ACHN (cell line): ENCODE data around the gene MAML1.
"Not testable (repeated sequence)": the region's sequence is repeated elsewhere in the genome, so short reads cannot be mapped to it uniquely, and the experiment has no call there.

ENCODE experiments used
- DNase-seq: peaks from one replicate; pipeline ENCODE4 v3.0.0-alpha.2; 2015
- in situ Hi-C: cut with HindIII; loops from 2 replicates; pipeline ENCODE4 v1.10.0; 2017; ENCODE audit warnings: low sequenced_read_pairs, low pct_ligation_motif_present, low pct_unique_long_range_greater_than_20kb

The MAML1 gene, protein sequence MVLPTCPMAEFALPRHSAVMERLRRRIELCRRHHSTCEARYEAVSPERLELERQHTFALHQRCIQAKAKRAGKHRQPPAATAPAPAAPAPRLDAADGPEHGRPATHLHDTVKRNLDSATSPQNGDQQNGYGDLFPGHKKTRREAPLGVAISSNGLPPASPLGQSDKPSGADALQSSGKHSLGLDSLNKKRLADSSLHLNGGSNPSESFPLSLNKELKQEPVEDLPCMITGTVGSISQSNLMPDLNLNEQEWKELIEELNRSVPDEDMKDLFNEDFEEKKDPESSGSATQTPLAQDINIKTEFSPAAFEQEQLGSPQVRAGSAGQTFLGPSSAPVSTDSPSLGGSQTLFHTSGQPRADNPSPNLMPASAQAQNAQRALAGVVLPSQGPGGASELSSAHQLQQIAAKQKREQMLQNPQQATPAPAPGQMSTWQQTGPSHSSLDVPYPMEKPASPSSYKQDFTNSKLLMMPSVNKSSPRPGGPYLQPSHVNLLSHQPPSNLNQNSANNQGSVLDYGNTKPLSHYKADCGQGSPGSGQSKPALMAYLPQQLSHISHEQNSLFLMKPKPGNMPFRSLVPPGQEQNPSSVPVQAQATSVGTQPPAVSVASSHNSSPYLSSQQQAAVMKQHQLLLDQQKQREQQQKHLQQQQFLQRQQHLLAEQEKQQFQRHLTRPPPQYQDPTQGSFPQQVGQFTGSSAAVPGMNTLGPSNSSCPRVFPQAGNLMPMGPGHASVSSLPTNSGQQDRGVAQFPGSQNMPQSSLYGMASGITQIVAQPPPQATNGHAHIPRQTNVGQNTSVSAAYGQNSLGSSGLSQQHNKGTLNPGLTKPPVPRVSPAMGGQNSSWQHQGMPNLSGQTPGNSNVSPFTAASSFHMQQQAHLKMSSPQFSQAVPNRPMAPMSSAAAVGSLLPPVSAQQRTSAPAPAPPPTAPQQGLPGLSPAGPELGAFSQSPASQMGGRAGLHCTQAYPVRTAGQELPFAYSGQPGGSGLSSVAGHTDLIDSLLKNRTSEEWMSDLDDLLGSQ

DNA sequence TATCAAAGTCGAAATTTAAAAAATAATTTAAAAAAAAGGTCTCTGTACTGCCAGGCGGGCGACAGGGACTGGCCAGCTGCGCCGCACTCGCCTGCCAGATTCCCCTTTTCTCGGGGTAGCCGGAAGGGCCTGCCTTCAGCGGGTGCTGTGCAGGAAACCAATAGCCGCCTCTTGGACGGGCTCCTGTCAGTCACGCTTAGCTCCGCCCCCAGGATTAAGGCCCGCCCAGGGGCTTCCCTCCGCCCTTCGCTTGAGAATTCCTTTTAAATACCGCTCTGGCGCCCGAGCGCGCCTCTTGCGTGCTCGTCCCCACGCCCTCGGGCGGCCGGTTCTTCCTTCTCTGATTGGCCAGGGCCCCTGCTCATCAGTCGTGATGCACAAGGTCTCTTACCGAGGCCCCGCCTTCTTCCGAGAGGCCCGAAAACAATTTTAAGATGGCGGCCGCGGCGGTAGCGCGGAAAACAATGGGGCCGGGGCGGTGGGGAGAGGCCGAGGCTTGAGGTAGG lies at the start of gene MAML1:
TSS of gene MAML1 (plus strand) at position 411 of the 506 bp plus-strand sequence. CDS start 291 bp downstream, outside the sequence.
- in situ Hi-C loops, result no loop called here
- DNase-seq, result peak; percentile 99

DNA sequence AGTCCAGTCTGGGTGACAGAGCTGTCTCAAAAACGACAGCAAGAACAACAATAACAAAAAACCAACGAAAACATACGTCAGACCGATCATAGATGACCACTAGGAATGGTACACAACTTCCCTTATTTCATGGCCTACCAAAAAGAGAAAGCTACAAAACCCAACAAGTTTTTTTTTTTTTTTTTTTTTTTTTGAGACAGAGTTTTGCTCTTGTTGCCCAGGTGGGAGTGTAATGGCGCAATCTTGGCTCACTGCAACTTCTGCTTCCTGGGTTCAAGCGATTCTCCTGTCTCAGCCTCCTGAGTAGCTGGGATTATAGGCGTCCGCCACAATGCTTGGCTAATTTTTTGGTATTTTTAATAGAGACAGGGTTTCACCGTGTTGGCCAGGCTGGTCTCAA lies 43.4 kb upstream of the MAML1 start:
- in situ Hi-C loops, DNase-seq: not testable (repeated sequence)

DNA sequence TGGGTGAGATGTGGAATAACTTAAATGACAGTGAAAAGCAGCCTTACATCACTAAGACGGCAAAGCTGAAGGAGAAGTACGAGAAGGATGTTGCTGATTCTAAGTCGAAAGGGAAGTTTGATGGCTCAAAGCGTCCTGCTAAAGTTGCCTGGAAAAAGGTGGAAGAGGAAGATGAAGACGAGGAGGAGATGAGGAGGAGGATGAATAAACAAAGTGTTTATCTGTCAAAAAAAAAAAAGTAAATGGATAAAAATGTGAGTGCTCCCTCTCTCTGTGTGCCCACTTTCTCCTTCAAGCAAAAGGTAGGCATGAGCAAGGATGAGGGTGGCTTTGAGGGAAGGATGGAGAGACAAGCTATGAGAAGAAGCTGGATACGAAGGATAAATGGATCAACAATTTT lies 38.1 kb upstream of the MAML1 start:
- in situ Hi-C loops, result no loop called here
- DNase-seq, result no peak

DNA sequence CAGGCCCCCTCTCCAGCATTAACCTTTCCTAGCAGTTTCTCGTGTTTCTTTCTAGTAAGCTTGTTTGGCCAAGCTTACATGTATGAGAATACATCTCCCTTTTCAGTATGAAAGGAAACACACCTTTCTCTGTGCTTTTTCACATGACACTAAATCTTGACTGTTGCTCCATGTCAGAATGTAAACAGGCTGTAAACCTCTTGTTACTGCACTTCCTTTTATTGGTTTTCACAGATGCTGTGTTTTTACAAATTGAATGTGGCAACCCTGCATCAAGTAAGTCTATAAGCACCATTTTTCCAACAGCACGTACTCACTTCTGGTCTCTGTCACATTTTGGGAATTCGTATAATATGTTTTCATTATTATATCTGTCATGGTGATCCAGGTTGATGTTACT lies 36.0 kb upstream of the MAML1 start:
- in situ Hi-C loops, result no loop called here
- no peak for DNase-seq

DNA sequence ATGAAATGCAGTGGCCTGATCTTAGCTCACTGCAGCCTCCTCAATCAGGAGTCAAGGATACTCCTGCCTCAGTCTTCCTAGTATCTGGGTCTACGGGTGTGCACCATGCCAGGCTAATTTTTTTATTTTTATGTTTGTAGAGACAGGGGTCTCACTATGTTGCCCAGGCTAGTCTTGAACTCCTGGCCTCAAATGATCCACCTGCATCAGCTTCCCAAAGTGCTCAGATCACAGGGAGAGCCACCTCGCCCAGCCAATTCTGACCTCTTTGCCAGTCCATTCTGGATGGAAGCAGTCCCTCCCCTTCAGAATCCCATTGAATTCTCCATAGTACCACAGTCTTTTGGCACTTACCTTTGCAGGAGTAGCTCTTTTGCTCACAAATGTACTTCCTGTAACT lies 35.5 kb upstream of the MAML1 start:
- in situ Hi-C loops, result no loop called here

DNA sequence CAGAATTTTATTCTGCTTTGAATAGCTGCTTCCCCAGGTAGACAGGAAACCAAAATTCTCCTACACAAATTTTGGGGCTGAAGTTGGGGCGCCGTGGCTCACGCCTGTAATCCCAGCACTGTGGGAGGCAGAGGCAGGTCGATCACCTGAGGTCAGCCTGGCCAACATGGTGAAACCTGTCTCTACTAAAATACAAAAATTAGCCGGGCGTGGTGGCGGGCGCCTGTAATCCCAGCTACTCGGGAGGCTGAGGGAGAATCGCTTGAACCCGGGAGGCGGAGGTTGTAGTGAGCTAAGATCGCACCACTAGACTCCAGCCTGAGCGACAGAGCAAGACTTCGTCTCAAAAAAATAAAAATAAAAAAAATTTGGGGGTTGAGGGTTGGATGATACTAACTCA lies 35.1 kb upstream of the MAML1 start:
- DNase-seq, in situ Hi-C loops: not testable (repeated sequence)

More for the DNA sequence above, 35.5 kb upstream of the MAML1 start:
- DNase-seq, result no peak

DNA sequence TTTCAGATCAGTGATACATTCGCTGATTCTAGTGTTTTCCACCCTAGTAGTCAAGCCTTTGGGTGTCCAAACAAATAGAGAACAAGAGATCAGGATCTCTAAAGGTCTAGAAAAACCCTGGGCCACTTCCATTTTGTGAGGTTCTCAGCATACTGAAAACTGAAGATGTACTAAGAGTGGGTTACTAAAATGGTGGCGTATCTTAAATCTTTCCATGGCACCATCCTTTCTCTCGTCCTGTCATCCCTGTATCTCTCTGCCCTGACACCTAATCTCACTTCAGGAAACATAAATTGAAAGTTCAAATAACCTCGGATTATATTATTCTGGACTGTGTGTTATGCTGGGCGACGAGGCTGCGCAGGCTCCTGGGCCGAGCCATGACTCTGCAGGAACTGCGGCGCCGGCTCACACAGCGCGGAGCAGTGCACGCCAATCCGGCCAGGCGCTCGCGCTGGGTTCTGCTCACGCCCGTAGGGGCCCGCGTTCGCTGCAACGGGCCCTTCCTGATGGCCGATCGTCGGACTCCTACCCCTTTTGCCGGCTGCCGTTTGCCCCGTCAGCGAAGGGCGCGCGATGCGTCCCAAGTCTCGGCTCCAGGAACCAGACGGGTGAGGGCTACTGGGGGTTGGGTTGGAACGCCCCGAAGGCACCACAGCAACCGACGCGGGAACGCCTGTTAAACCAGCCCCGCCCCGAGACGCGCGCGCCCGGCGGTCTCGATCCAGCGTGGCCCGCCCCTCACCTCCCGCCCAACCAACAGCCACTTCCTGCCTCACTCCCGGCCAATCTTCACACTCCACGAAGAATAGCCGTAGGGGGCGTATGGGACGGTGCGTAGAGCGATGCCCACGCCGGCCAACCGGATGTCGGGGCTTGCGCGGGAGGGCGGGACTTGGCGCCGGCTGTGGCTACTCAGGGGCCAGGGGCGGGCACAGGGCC lies 34.4 kb upstream of the MAML1 start:
- peak; percentile 97 for DNase-seq
- in situ Hi-C loops, result no loop called here

DNA sequence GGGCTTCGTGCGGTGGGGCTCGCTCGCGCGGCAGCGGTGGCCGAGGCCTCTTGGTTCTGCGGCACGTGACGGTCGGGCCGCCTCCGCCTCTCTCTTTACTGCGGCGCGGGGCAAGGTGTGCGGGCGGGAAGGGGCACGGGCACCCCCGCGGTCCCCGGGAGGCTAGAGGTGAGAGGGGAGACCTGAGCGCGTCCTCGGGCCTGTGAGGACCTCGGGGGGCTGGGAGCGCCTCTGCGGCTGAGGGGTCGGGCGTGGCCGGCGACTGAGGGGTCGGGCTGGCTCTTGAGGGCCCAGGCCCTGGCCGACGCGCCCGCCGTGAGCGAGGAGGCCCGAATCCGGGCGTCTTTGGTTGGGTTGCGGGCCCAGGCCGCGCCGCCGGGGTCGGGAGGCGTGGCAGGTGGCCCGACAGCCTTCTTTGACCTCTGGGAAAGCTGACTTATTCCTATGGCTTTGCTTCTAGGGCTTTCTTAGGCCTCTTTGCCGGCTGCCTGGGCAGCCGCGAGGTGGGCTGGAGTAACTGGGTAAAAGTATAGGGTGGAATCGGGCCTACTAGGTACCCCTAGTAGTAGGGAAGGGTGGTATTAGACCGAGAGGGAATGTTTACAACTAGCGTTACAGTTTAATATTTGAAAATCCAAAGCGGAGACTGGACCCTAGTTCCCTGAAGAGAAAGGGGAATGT lies 33.5 kb upstream of the MAML1 start, which contains the start of gene CANX:
TSS of gene CANX (plus strand) at position 33 of the 681 bp plus-strand sequence. CDS start 6,715 bp downstream, outside the sequence.
- in situ Hi-C loops, result no loop called here
- peak; percentile 27 for DNase-seq

DNA sequence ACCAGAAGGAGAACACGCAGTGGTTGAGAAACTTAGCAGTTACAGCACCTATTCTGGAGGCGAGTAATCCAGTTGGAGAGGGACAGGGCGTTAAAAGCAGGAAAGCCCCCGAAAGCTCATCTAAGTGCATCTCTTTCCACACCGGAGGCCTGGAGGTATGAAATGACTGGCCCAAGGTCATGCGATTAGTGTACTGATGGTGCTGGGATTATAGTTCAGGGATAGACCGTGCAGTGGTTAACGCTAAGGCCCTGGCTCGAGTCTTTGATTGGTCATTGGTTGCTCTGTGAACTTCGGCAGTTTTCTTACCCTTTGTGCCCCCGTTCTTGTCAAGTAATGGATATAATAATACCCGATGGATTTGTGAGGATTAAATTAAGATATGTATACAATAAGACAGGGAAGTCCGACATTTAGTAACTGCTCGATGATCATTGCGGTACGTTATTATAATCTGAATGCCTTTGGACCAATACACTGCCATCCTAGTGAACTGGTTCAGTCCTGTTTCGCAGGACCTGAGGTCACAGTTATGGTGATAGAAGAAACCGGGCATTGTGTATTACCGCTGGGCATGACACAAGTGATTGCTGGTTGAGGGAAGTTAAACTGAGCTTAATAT lies 32.9 kb upstream of the MAML1 start:
- peak; percentile 29 for DNase-seq
- in situ Hi-C loops, result no loop called here

DNA sequence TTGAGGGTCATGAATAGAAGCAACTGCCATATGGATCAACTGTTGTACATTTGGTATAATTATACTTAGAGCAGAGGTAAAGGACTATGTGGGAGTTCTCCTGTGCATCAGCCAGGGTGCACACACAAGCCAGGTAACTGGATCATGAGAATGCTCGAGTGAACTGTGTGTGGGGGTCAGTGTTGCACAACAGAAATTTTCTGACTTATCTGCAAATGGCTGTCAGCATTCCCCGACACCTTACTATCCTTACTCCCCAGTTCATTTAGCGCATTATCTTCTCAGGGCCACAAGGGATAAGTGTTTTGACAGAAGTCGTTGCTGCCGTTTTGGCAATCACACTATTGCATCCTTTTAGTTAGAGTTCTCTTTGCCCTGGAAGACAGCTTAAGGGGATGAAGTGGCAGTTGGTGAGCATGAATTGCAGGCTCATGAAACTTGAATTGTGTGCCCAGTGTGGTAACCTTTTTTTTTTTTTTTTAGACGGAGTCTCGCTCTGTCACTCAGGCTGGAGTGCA lies 32.2 kb upstream of the MAML1 start:
- in situ Hi-C loops, result no loop called here
- DNase-seq, result no peak

DNA sequence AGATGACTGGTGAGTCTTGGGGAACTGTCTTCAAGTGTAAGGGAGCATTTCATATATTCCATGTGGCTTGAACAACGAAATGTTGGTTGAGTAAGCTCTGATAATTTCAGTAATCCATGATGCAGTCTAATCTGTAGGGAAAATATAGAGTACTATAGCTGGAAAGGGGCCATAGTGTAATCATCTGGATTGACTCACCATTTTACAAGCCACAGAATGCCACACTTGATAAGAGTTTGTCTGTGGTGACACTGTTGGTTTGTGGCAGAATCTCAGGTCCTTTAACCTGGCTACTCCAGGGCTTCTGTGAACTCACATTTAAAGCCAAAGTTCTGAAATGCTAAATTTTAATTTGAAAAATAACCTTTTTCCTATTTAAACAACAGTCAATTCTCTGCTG lies 16.3 kb upstream of the MAML1 start:
- in situ Hi-C loops, result no loop called here
- DNase-seq, result no peak

DNA sequence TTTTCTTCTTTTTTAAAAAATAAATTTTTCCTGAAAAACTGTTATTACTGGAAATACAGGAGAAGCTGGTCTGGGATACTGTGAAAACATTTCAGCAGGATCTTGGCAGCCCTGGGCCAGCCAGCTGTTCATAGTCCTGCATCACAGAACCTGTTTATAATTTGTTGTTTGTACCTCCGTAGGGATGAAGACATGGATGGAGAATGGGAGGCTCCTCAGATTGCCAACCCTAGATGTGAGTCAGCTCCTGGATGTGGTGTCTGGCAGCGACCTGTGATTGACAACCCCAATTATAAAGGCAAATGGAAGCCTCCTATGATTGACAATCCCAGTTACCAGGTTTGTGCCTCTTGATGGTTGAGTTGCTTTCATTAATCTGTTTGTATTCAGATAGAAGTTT lies 12.4 kb upstream of the MAML1 start:
- in situ Hi-C loops, result no loop called here
- no peak for DNase-seq

DNA sequence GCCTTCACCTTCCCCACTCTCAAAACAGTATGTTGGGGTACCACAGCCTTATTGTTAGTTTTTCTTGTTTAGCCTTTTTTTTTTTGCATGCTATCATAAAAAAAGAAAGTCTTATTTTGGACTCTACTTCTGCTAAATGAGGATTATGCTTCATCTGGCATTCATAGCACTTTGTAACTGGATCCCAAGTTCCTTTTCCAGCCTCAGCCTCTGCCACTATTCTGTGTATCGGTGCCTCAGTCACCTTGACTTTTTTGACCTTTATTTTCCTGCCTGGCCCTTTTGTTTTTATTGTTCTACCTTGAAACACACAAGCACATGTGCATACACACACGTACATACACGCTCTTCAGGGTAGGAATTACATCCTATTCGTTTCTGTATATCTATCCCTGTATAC lies 8.5 kb upstream of the MAML1 start:
- in situ Hi-C loops, result no loop called here

DNA sequence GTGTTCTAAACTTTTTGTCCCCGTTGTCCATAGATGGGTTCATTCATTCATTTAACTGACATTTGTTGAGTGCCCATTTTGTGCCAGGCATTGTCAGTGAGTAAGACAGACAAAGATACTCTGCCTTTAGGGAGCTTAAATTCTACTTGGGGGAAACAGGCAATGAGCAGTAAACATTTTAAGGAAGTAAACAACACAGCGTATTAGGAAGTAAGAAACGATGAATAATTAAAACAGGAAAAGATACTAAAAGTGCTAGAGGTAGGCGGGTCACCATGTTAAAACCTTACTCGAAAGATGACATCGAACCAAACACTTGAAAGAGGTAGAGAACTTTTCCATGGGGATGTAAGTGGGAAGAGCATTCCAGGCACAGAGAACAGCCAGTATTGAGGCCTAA lies 5.5 kb upstream of the MAML1 start:
- in situ Hi-C loops, result no loop called here
- no peak for DNase-seq

More for the DNA sequence above, 8.5 kb upstream of the MAML1 start:
- no peak for DNase-seq

DNA sequence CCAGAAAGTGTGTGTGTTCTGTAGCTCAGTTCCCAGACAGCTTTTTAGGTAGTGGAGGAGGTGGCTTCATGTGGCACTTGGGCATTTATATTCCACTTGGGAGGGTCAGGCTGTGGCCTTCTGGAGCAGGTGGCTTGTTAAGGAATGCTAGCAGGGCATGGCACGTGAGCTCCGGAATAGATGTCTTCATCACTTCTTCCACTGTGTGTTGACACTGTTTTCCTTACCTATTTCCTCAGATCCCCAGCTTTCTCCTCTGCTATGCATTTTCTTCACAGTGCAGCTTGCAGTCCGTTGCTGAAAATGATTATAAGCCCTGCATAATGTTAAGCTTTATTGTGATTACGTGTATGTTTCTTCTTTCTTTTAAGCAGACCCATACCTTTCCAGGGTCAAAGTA lies 3.3 kb upstream of the MAML1 start:
- DNase-seq, result no peak
- in situ Hi-C loops, result no loop called here

DNA sequence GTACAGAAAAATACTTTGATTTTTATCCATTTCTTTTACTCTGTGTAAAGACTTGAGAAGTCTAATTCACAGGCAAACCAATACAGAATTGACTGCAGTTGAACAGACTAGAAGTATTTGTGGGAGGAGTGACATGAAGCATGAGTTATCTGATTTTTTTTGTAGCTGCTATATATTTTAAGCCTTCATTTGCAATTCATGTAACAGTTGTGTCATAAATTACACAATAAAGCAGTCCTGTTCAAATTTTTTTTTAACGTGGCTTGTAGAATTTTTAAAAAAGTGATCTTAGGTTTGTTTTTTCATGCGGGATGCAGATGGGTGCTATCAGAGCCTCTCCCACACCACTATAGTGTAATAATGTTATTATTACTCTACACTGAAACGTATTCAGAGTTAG lies 2.9 kb upstream of the MAML1 start:
- in situ Hi-C loops, result no loop called here
- DNase-seq, result no peak

DNA sequence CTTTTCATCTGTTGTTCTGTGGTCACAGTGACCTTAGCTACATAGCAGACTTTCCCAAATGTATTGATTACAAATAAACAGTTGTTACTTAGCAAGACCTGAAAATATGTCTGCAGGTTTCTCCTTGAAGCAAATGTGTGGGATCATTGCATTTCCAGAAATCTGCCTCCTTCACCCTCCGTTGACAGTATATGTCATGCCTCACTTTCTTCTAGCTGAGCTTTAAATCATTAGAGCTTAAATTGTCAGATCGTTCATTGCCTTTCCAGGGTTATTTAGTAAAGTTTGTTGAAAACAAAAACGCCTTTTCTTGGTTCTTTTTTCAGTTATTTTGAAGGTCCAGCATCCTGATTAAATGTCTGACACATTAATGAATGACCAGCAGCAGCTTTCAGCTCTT lies 2.3 kb upstream of the MAML1 start:
- DNase-seq, result no peak
- in situ Hi-C loops, result no loop called here
